HepG2 (cell line): ENCODE data around the gene NRSN2. TPM values are rescaled to one million over a fixed set of nuclear protein-coding genes. Genes with fewer than 3 reads are reported as not detected.

Experiments used
- CHCHD3 ChIP-seq: sonication (generic); formaldehyde crosslinking; IDR thresholded peaks from 2 replicates; pipeline ENCODE4 v1.8.0; 2022; ENCODE audit warnings: mild to moderate bottlenecking, missing genetic modification reagents, moderate library complexity
- CREB1 ChIP-seq, 2 experiments: fragments of 450-650 bp in 1 of 2; IDR thresholded peaks; 2 replicates each; pipeline ENCODE4 v1.6.1; 2016 to 2017; ENCODE audit warnings: control low read depth in 1 of 2, mild to moderate bottlenecking in 1 of 2, missing compliant biosample characterization in 1 of 2, missing genetic modification characterization in 1 of 2
- DNMT1 ChIP-seq: sonication (generic); formaldehyde crosslinking; IDR thresholded peaks from 2 replicates; pipeline ENCODE4 v1.5.1; 2020; ENCODE audit warnings: mild to moderate bottlenecking, missing genetic modification reagents
- HDAC6 ChIP-seq: fragments of 200-600 bp; sonication (generic); IDR thresholded peaks from 2 replicates; pipeline ENCODE4 v1.7.0; 2017; ENCODE audit warnings: mild to moderate bottlenecking, antibody characterized with exemption, low read length, low read depth
- IKZF1 ChIP-seq: fragments of 450-650 bp; IDR thresholded peaks from 2 replicates; pipeline ENCODE4 v1.7.1; 2016
- KAT2B ChIP-seq: fragments of 150-350 bp; IDR thresholded peaks from 2 replicates; pipeline ENCODE4 v1.6.1; 2014; ENCODE audit warnings: low read depth, low read length, borderline replicate concordance
- KLF11 ChIP-seq: IDR thresholded peaks from 2 replicates; pipeline ENCODE4 v1.6.1; 2016; ENCODE audit warnings: missing compliant biosample characterization
- KLF15 ChIP-seq: sonication (generic); formaldehyde crosslinking; IDR thresholded peaks from 2 replicates; pipeline ENCODE4 v1.8.1; 2023; ENCODE audit warnings: borderline replicate concordance, mild to moderate bottlenecking, inconsistent platforms, missing genetic modification reagents, mixed read lengths
- NR0B2 ChIP-seq: sonication (generic); formaldehyde crosslinking; IDR thresholded peaks from 2 replicates; pipeline ENCODE4 v1.4.0; 2020; ENCODE audit warnings: mild to moderate bottlenecking, missing genetic modification reagents
- RAD51 ChIP-seq: fragments of 450-650 bp; IDR thresholded peaks from 2 replicates; pipeline ENCODE4 v1.6.1; 2016; ENCODE audit warnings: borderline replicate concordance
- RNF219 ChIP-seq: sonication (generic); formaldehyde crosslinking; IDR thresholded peaks from 2 replicates; pipeline ENCODE4 v1.5.0; 2020; ENCODE audit warnings: mild to moderate bottlenecking, missing genetic modification reagents
- SRSF4 ChIP-seq: fragments of 200-400 bp; formaldehyde crosslinking; IDR thresholded peaks from one replicate; pipeline ENCODE4 v1.6.1; 2018; ENCODE audit warnings: mild to moderate bottlenecking, low read depth, low read length, moderate library complexity; ENCODE audit not compliant: poor library complexity, severe bottlenecking
- TBX3 ChIP-seq: fragments of 450-650 bp; IDR thresholded peaks from 2 replicates; pipeline ENCODE4 v1.6.1; 2017; ENCODE audit warnings: antibody characterized with exemption, mild to moderate bottlenecking, inconsistent platforms, borderline replicate concordance
- TRIM24 ChIP-seq: sonication (generic); formaldehyde crosslinking; IDR thresholded peaks from 2 replicates; pipeline ENCODE4 v1.8.0; 2022; ENCODE audit warnings: mild to moderate bottlenecking, missing genetic modification reagents
- YY1 ChIP-seq: IDR thresholded peaks from 2 replicates; pipeline ENCODE4 v1.6.1; 2011; ENCODE audit warnings: low read length, low read depth, moderate library complexity, mild to moderate bottlenecking; ENCODE audit not compliant: insufficient read depth, insufficient replicate concordance
- ZBTB2 ChIP-seq: sonication (generic); formaldehyde crosslinking; IDR thresholded peaks from 2 replicates; pipeline ENCODE4 v1.8.0; 2022; ENCODE audit warnings: low read depth, missing genetic modification reagents
- ZBTB39 ChIP-seq: sonication (generic); formaldehyde crosslinking; IDR thresholded peaks from 2 replicates; pipeline ENCODE4 v1.5.0; 2020; ENCODE audit warnings: missing genetic modification reagents
- ZBTB43 ChIP-seq: sonication (generic); formaldehyde crosslinking; conservative IDR thresholded peaks from 2 replicates; pipeline ENCODE4 v1.4.0; 2020; ENCODE audit warnings: missing genetic modification reagents
- ZIK1 ChIP-seq: sonication (generic); formaldehyde crosslinking; IDR thresholded peaks from 2 replicates; pipeline ENCODE4 v1.5.0; 2020; ENCODE audit warnings: mild to moderate bottlenecking, low read depth, missing genetic modification reagents, borderline replicate concordance
- ZNF121 ChIP-seq: sonication (generic); formaldehyde crosslinking; IDR thresholded peaks from 2 replicates; pipeline ENCODE4 v1.5.0; 2020; ENCODE audit warnings: mild to moderate bottlenecking, missing genetic modification reagents
- ZNF207 ChIP-seq: fragments of 450-650 bp; IDR thresholded peaks from 2 replicates; pipeline ENCODE4 v1.6.1; 2016; ENCODE audit warnings: antibody characterized with exemption, borderline replicate concordance
- ZNF660 ChIP-seq: sonication (generic); formaldehyde crosslinking; IDR thresholded peaks from 2 replicates; pipeline ENCODE4 v1.5.1; 2020; ENCODE audit warnings: mild to moderate bottlenecking, low read depth, missing genetic modification reagents, borderline replicate concordance
- ZSCAN30 ChIP-seq: sonication (generic); formaldehyde crosslinking; IDR thresholded peaks from 2 replicates; pipeline ENCODE4 v1.5.0; 2020; ENCODE audit warnings: mild to moderate bottlenecking, missing genetic modification reagents
- polyA plus RNA-seq, 8 experiments: library from polyadenylated mRNA; depleted of rRNA in 3 of 8; stranded (reverse) in 7 of 8; unstranded in 1 of 8; fragments of >200 nt; fragmentation: Illumina TruSeq in 4 of 8; extraction: Trizol in 4 of 8; gene quantifications; 2 replicates each; pipeline versions ENCODE4 v1.2.1 to v1.2.3, GENCODE V29; 2011 to 2016; ENCODE audit warnings: low read depth in 4 of 8, missing spikeins in 1 of 8, mixed read lengths in 1 of 8; ENCODE audit not compliant: insufficient read depth in 1 of 8
- total RNA-seq, 5 experiments: library from RNA; depleted of rRNA; stranded (reverse); fragments of >200 nt; fragmentation: Illumina TruSeq; extraction: Trizol; gene quantifications; 2 replicates each; pipeline ENCODE4 v1.2.3, GENCODE V29; 2016; ENCODE audit warnings: low read depth in 1 of 5

Gene NRSN2
- total and polyA plus RNA-seq, 2 of the 13 experiments (the other 11 are each of a cell fraction or from before 2014, with no cell fraction given): 32.3 to 49.4 TPM

GRCh38 chr20:326645-327185 lies 20.2 kb upstream of the NRSN2 start (continued):
- TF ChIP-seq SRSF4 (no peak), ZNF121 (CRISPR knock-in tag) (no peak), RNF219 (CRISPR knock-in tag) (no peak), KLF11 (CRISPR knock-in tag) (0 out of 2 replicates have a peak, but pooled peaks have one; percentile 15), RAD51 (no peak), ZBTB43 (no peak), ZIK1 (CRISPR knock-in tag) (no peak), CREB1 (IDR thresholded peaks at IDR 0.05) (no peak), CREB1 (CRISPR knock-in tag; IDR thresholded peaks at IDR 0.05) (no peak), ZSCAN30 (CRISPR knock-in tag) (no peak), ZBTB2 (CRISPR knock-in tag) (no peak), TBX3 (no peak), NR0B2 (CRISPR knock-in tag) (no peak), YY1 (no peak), ZBTB39 (CRISPR knock-in tag) (no peak), TRIM24 (CRISPR knock-in tag) (no peak), ZNF207 (no peak), DNMT1 (no peak), CHCHD3 (CRISPR knock-in tag) (peak; percentile 43; the same call in 1 of the 2 replicates), HDAC6 (no peak), ZNF660 (CRISPR knock-in tag) (0 out of 2 replicates have a peak, but pooled peaks have one; percentile 59), IKZF1 (no peak), KAT2B (no peak), KLF15 (CRISPR knock-in tag) (no peak)
